ENCODE results near the gene PPFIBP1. TPM values are rescaled to one million over a fixed set of nuclear protein-coding genes. Genes with fewer than 3 reads are reported as not detected.

The PPFIBP1 gene
- total RNA-seq, 1 donor from 2014 or later, result 184 TPM

GRCh38 chr12:27498149-27498548 lies 25.9 kb upstream of the PPFIBP1 start:
- H3K4me3 Mint-ChIP-seq (ENCODE audit: unreplicated experiment), result no peak overlapping the region
- peaks cover 13% of the 10 kb centered on the region for H3K4me1 Mint-ChIP-seq (ENCODE audit: unreplicated experiment)
- no peak for TF ChIP-seq CTCF (IDR thresholded peaks at IDR 0.05; ENCODE audit: unreplicated experiment)
- no peak for DNase-seq (ENCODE audit: low spot score)
- no peaks in the 10 kb centered on the region for H3K36me3 Mint-ChIP-seq (ENCODE audit: low read depth, unreplicated experiment)
- no peaks in the 10 kb centered on the region for H3K27me3 Mint-ChIP-seq (ENCODE audit: unreplicated experiment)
- no peak overlapping the region for H3K27ac Mint-ChIP-seq (ENCODE audit: unreplicated experiment)
- H3K9me3 Mint-ChIP-seq (ENCODE audit: unreplicated experiment), result no peaks in the 10 kb centered on the region

- no peak for TF ChIP-seq CTCF (IDR thresholded peaks at IDR 0.05; ENCODE audit: unreplicated experiment)
- Mint-ChIP-seq H3K4me3 (ENCODE audit: unreplicated experiment) (no peak overlapping the region), H3K27ac (ENCODE audit: unreplicated experiment) (no peak overlapping the region), H3K36me3 (ENCODE audit: low read depth, unreplicated experiment) (no peaks in the 10 kb centered on the region), H3K9me3 (ENCODE audit: unreplicated experiment) (no peaks in the 10 kb centered on the region), H3K27me3 (ENCODE audit: unreplicated experiment) (no peaks in the 10 kb centered on the region), H3K4me1 (ENCODE audit: unreplicated experiment) (peaks cover 13% of the 10 kb centered on the region)
- no peak for DNase-seq (ENCODE audit: low spot score)
Observed at GRCh38 chr12:27498761-27499160, 25.2 kb upstream of the PPFIBP1 start.

- H3K9me3 Mint-ChIP-seq (ENCODE audit: unreplicated experiment), result no peaks in the 10 kb centered on the region
- TF ChIP-seq CTCF (IDR thresholded peaks at IDR 0.05; ENCODE audit: unreplicated experiment), result no peak
- H3K4me1 Mint-ChIP-seq (ENCODE audit: unreplicated experiment), result peaks cover 13% of the 10 kb centered on the region
- no peak for DNase-seq (ENCODE audit: low spot score)
- H3K27me3 Mint-ChIP-seq (ENCODE audit: unreplicated experiment), result no peaks in the 10 kb centered on the region
- H3K36me3 Mint-ChIP-seq (ENCODE audit: low read depth, unreplicated experiment), result no peaks in the 10 kb centered on the region
- no peak overlapping the region for H3K4me3 Mint-ChIP-seq (ENCODE audit: unreplicated experiment)
- H3K27ac Mint-ChIP-seq (ENCODE audit: unreplicated experiment), result no peak overlapping the region
Observed at GRCh38 chr12:27499377-27499776, 24.6 kb upstream of the PPFIBP1 start.

GRCh38 chr12:27500546-27500945 lies 23.5 kb upstream of the PPFIBP1 start:
- no peak for TF ChIP-seq CTCF (IDR thresholded peaks at IDR 0.05; ENCODE audit: unreplicated experiment)
- Mint-ChIP-seq H3K9me3 (ENCODE audit: unreplicated experiment) (no peaks in the 10 kb centered on the region), H3K4me1 (ENCODE audit: unreplicated experiment) (peaks cover 8% of the 10 kb centered on the region), H3K27me3 (ENCODE audit: unreplicated experiment) (no peaks in the 10 kb centered on the region), H3K4me3 (ENCODE audit: unreplicated experiment) (no peak overlapping the region), H3K27ac (ENCODE audit: unreplicated experiment) (no peak overlapping the region), H3K36me3 (ENCODE audit: low read depth, unreplicated experiment) (no peaks in the 10 kb centered on the region)
- DNase-seq (ENCODE audit: low spot score), result no peak

GRCh38 chr12:27502021-27502435 lies 22.0 kb upstream of the PPFIBP1 start:
- H3K36me3 Mint-ChIP-seq (ENCODE audit: low read depth, unreplicated experiment), result no peaks in the 10 kb centered on the region
- no peak overlapping the region for H3K4me3 Mint-ChIP-seq (ENCODE audit: unreplicated experiment)
- no peaks in the 10 kb centered on the region for H3K9me3 Mint-ChIP-seq (ENCODE audit: unreplicated experiment)
- H3K4me1 Mint-ChIP-seq (ENCODE audit: unreplicated experiment), result no peaks in the 10 kb centered on the region
- no peak for DNase-seq (ENCODE audit: low spot score)
- H3K27me3 Mint-ChIP-seq (ENCODE audit: unreplicated experiment), result no peaks in the 10 kb centered on the region
- H3K27ac Mint-ChIP-seq (ENCODE audit: unreplicated experiment), result no peak overlapping the region
- TF ChIP-seq CTCF (IDR thresholded peaks at IDR 0.05; ENCODE audit: unreplicated experiment), result no peak
